PC-3 (cell line): Measurements from ENCODE around the gene NIM1K.

Source experiments
- EZH2 ChIP-seq: fragments of 300-600 bp; sonication (generic); IDR thresholded peaks from one replicate; pipeline ENCODE4 v1.6.1; 2017; ENCODE audit warnings: antibody characterized with exemption, mild to moderate bottlenecking, low read length; ENCODE audit not compliant: unreplicated experiment
- TF ChIP-seq, protein P1 (sequence below): fragments of 300-600 bp; sonication (generic); conservative IDR thresholded peaks from 2 replicates; pipeline ENCODE4 v1.5.1; 2017; ENCODE audit warnings: antibody characterized with exemption, low read depth, mild to moderate bottlenecking, low read length

DNA sequence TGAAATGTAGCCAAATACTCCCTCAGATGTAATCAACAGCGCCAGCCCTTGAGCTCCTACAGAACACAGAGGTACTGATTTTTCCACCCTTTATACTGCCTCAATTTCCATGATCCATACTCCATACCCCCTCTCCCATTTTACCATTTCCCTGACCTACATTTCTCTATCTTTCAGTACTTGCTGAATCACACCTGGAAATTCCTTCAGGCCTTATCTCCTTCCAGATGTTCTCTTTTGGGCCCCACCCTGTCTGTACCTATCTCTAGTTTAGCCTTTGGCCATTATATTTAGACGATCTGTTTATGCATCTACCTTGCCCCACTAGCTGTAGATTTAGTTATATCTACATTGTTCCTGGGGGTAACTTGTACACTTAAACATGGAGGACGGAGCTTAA lies 5.5 kb downstream of the NIM1K start:
- TF ChIP-seq, protein P1, sequence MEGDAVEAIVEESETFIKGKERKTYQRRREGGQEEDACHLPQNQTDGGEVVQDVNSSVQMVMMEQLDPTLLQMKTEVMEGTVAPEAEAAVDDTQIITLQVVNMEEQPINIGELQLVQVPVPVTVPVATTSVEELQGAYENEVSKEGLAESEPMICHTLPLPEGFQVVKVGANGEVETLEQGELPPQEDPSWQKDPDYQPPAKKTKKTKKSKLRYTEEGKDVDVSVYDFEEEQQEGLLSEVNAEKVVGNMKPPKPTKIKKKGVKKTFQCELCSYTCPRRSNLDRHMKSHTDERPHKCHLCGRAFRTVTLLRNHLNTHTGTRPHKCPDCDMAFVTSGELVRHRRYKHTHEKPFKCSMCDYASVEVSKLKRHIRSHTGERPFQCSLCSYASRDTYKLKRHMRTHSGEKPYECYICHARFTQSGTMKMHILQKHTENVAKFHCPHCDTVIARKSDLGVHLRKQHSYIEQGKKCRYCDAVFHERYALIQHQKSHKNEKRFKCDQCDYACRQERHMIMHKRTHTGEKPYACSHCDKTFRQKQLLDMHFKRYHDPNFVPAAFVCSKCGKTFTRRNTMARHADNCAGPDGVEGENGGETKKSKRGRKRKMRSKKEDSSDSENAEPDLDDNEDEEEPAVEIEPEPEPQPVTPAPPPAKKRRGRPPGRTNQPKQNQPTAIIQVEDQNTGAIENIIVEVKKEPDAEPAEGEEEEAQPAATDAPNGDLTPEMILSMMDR: no peak
- no peak for TF ChIP-seq EZH2
